Coronary artery (tissue), 2 donors: Measurements from ENCODE around the gene FAM120A.
A peak's percentile ranks its signal among the peaks of the same experiment; 100 is the strongest.

Experiments
- DNase-seq: peaks from one replicate; pipeline ENCODE4 v3.0.0-alpha.2; 2017; ENCODE audit warnings: low spot score
- H3K27ac ChIP-seq, 2 donors: fragments of 200-600 bp; sonication (generic); one replicate each; pipeline ENCODE4 v1.5.1; 2016 to 2019
- H3K4me3 ChIP-seq: fragments of 200-600 bp; sonication (generic); 2 replicates; pipeline ENCODE4 v1.5.1; 2016; ENCODE audit warnings: mild to moderate bottlenecking, moderate library complexity
- CTCF ChIP-seq: fragments of 200-600 bp; sonication (generic); IDR thresholded peaks from one replicate; pipeline ENCODE4 v1.5.1; 2019; ENCODE audit warnings: antibody characterized with exemption

The FAM120A gene

GRCh38 chr9:93533863-93534262 lies 82.4 kb downstream of the FAM120A start:
- Histone ChIP-seq H3K27ac (no peak overlapping the region), H3K4me3 (no peak overlapping the region)
- no peak for TF ChIP-seq CTCF
- DNase-seq, result no peak

GRCh38 chr9:93536167-93536566 lies 84.7 kb downstream of the FAM120A start:
- Histone ChIP-seq H3K27ac (no peak overlapping the region), H3K4me3 (no peak overlapping the region)
- DNase-seq, result no peak

GRCh38 chr9:93536874-93537273 lies 85.4 kb downstream of the FAM120A start:
- no peak for TF ChIP-seq CTCF
- Histone ChIP-seq H3K27ac (no peak overlapping the region), H3K4me3 (no peak overlapping the region)
- DNase-seq, result no peak

More at GRCh38 chr9:93536167-93536566, 84.7 kb downstream of the FAM120A start:
- TF ChIP-seq CTCF, result no peak

GRCh38 chr9:93540305-93540704 lies 88.8 kb downstream of the FAM120A start:
- Histone ChIP-seq H3K27ac (no peak overlapping the region), H3K4me3 (no peak overlapping the region)
- no peak for TF ChIP-seq CTCF
- no peak for DNase-seq

GRCh38 chr9:93541005-93541404 lies 89.5 kb downstream of the FAM120A start:
- no peak overlapping the region for H3K27ac ChIP-seq
- TF ChIP-seq CTCF, result no peak
- no peak for DNase-seq
- no peak overlapping the region for H3K4me3 ChIP-seq

GRCh38 chr9:93541581-93542349 lies 90.3 kb downstream of the FAM120A start:
- no peak for DNase-seq
- peak overlapping the region; percentile 16 for H3K4me3 ChIP-seq
- TF ChIP-seq CTCF, result no peak
- H3K27ac ChIP-seq, result no peak overlapping the region

GRCh38 chr9:93543117-93543516 lies 91.6 kb downstream of the FAM120A start:
- no peak for TF ChIP-seq CTCF
- no peak overlapping the region for H3K27ac ChIP-seq
- H3K4me3 ChIP-seq, result no peak overlapping the region
- DNase-seq, result no peak
